GM19328 (cell line): ENCODE data around the gene PPIH.
"Not testable (repeated sequence)": the region's sequence is repeated elsewhere in the genome, so short reads cannot be mapped to it uniquely, and the experiment has no call there.

Experiments used
- ATAC-seq: cut with Tn5 transposase; IDR thresholded peaks from one replicate; pipeline ENCODE4 v1.9.1; 2021; ENCODE audit warnings: mild to moderate bottlenecking, moderate library complexity; ENCODE audit not compliant: unreplicated experiment

PPIH gene

GRCh38 chr1:42681741-42682483 lies 23.7 kb downstream of the PPIH start, which contains the start of gene YBX1:
Gene YBX1 (plus strand): TSS chr1:42682418. CDS start chr1:42682566, 148 bp downstream.
- peak; percentile 75 for ATAC-seq

- peak; percentile 16 for ATAC-seq
Observed at GRCh38 chr1:42682484-42682738, 24.2 kb downstream of the PPIH start.

DNA sequence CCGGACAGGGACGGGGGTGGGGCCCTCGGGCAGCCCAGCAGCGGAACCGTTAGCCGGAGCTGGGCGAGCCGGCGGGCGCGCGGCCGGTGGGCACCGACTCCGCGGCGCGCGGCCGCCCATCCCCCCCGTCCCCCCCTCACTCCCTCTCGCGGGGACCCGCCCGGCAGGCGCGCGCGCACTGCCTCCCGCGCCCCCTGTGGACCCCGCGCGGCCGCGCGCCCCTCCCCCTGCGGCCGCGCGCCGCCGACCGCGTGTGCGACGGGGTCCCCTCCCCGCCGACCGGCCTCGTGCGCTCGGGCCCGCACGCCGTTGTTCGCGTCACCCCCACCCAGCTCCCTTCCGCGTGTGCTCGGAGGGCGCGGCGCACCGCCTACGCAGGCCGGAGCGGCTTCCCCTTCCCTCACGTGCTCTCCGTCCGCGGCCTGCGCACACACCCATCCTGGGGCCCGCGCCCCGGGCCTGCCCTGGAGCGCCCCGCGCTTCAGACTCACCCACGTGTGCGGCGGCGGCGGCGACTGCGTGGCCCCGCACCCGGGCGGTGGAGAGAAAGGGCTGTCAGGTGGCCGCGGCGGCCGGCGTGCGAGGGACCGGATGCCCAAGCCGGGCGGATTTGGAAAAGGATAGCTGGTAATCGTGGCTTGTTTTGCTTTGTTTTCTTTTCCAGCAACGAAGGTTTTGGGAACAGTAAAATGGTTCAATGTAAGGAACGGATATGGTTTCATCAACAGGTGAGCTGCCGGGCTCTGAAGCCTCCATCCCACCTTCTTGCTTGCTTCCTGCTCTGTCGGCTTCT lies 24.7 kb downstream of the PPIH start:
- peak; percentile 40 for ATAC-seq

DNA sequence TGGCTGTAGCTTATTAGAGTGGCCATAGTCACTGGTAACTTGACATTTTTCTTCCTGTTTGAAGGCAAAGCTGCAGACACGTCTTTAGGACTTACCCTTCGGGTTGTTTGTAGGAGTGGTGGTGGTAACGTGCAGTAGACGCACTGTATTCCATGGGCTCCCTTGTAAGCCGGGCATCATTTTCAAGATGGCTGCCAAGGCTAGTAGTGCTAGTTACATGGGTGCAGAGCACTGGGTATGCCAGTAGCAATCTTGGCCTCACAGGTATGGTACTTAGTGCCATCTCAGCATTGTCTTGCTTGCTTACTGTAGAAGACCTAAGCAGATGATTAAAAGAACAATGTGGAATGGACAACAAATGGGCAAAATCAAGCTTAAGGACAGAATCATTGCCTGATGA lies 25.9 kb downstream of the PPIH start:
- no peak for ATAC-seq

DNA sequence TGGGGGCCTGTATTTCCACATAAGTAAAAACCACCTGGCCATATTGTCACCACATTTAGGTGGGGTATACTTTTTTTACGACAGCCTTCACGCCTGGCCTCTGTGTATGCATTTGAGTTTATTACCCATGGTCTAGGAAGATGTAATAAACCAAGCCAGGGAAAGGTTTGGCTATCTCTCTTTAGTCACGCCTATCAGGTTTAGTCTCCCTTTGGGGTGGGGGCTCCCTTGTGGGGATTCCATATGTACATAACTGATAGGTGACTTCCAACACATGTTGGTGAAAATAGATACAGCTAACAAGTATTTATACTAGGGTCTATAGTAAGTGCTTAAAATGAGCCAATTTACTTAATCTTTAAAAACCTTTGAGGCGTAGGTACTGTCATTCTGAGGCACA lies 28.2 kb downstream of the PPIH start:
- ATAC-seq = no peak

GRCh38 chr1:42689912-42690311 lies 31.7 kb downstream of the PPIH start:
- ATAC-seq = no peak

DNA sequence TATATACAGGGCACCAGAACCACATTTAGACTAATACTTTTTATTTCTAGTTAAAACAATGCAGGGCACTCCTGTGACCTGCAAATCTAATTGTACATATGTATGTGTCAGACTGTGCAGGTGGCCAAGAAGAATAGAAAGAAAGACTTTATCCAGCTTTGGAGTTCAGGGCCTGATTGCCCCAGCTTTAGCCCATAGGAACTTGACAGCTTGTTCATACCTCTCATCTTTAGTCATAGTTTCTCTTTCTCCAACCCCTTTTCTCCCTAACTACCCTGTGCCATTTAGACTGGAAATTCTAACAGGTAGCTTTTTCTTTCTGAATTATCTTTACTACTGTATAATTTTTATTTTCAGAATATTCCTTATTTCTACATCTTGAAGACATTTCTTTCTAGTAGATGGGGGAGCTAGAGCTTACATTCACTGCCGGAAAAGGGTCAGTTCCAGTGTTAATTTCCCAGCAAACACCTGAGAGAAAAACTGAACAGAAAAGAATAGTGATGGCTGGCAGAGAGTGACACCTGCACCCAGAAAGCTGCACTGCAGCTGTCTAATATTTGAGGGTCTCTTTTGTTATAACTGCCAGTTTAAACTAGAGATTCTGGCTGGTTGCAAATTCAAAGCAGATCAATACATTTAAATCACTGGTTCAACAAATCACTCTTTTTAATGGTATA lies 32.4 kb downstream of the PPIH start:
- ATAC-seq = no peak

DNA sequence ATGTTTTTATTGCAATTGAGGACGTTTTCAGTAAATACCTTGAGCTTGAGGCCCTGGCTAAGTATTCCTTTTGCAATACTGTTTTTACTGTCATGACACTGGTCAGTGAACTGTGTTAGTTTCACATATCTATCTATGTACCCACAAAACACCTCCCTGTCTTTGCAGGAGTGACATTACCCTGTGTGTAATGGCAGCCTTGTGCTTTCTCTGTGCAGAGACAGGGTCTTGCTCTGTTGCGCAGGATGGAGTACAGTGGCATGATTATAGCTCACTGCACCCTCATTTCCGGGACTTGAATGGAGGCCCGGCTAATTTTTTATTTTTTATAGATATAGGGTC lies 32.9 kb downstream of the PPIH start:
- no peak for ATAC-seq

GRCh38 chr1:42692461-42692860 lies 34.2 kb downstream of the PPIH start:
- ATAC-seq = no peak

DNA sequence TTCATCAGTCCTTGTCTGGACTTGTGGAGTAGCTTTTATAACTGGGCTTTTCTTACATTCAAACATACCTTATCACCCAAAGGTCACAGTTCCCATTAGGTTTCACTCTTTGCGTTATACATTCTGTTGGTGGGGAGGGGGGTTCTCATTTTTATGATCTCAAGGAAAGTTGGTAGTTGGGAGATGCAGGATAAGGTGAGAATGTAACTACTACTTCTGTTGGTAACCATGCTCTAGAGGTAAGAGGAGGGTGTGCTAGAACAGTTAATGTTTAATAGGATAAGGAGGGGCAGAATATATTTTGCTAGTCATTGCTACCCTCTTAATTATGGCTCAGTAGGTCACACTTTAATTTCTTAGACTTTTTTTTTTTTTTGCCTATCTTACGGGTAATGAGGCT lies 34.7 kb downstream of the PPIH start:
- no peak for ATAC-seq

- no peak for ATAC-seq
Observed at GRCh38 chr1:42698081-42698813, 40.0 kb downstream of the PPIH start.

DNA sequence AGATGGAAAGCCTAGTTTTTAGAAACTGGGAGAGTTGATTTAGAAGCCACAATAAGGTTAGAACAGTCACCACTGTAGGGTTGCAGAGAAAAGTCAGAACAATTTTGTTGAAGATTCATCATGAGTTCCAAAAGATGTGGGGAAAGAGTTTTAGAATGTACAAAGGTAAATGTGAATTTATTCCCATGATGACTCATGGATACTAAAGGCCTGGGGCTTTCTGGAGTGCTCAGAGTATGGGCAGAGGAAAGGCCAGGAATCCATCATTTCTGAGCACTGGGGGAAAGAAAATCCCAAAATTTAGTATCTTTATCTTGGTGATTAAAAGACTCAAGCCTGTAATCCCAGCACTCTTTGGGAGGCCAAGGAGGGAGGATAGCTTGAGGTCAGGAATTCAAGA lies 41.8 kb downstream of the PPIH start:
- no peak for ATAC-seq

DNA sequence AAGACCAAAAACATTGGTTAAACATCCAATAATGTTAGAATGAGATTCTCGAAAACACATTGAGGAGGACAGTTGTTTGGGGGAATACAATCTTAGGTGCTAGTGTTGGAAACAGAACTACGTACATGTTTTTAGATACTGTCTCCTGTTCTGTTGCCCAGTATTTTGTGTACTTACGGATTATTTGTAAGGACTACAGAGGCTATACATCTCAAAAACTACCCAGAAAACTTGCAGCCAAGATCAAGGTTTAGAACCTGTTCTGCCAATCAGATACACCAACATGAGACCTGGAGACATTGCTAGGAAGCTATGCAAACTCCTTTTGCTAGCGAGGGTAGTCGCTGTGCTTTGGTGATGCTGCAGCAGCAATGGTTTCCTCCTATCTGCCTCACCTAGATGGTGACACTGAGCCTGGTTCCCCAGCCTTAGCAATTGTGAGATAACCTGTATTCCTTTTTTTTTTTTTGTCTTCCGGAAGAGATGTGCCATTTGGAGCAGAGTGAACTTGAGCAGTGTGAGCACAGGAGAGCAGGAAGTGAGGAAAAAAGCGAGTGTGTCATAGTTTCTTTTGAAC lies 45.8 kb downstream of the PPIH start:
- ATAC-seq = no peak

DNA sequence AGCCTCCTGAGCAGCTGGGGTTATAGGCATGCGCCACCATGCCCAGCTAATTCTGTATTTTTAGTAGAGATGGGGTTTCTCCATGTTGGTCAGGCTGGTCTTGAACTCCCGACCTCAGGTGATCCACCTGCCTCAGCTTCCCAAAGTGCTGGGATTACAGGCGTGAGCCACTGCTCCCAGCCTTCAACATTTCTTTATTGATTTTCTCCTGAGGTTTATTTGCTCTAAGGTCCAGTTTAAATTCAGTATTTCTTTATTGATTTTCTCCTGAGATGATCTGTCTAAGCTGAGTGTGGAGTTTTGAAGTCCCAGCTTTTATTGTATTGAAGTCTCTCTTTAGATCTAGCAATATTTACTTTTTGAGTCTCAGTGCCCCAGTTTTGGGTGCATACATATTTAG lies 54.6 kb downstream of the PPIH start:
- ATAC-seq = not testable (repeated sequence)

DNA sequence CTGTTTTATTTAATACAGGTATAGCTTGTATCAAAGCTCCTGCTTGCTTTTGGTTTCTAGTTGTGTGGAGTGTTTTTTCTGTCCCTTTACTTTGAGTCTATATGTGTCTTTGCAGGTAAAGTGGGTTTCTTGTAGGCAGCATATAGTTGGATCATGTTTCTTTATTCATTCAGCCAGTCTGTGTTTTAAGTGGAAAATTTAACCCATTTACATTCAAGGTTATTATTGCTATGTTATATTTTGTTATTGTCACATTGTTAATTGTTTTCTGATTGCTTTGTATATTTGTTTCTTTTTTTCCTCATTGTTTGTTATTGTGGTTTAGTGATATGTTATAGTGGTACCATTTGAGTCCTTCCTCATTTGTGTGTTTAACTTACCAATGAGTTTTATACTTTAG lies 55.1 kb downstream of the PPIH start:
- no peak for ATAC-seq

DNA sequence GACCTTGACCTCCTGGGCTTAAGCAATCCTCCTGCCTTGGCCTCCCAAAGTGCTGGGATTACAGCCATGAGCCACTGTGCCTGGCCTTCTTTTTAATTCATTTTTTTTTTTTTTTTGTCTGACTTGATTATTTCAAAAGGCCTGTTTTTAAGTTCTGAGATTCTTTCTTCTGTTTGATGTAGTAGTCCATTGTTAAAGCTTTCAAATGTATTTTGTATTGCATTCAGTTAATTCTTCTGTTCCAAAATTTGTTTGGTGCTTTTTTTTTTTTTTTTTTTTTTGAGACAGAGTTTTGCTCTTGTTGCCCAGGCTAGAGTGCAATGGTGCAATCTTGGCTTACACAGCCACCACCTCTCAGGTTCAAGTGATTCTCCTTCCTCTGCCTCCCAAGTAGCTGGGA lies 56.2 kb downstream of the PPIH start:
- ATAC-seq = not testable (repeated sequence)

DNA sequence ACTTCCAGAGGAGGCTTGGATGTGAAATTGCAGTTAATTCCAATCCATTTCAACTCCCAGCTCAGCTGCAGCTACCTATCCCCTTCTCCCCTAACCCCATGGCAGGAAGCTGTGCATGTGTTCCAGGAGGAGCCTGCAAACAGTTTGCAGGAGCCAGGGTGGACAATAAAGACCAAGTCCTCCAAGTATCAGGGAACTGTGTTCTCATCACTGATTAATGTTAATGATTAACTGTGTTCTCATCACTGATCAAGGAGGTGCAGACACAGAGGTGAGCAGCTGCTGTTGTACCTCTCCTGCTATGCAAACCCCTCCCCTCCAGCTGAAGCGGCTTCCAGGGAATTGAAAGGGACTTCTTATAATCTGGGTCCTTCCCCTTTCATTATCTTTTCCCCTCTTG lies 62.6 kb downstream of the PPIH start:
- no peak for ATAC-seq

DNA sequence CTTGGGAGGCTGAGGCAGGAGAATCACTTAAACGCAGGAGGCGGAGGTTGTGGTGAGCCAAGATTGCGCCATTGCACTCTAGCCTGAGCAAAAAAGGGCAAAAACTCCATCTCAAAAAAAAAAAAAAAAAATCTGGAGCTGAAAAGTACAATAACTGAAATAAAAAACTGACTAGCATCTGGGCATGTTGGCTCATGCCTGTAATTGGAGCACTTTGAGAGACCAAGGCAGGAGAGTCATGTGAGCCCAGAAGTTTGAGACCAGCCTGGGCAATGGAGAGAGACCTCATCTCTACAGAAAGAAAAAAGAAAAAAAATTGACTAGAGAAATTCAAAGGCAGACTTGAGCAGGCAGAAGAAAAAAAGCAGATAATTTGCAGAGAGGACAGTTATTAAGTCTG lies 63.7 kb downstream of the PPIH start:
- ATAC-seq = no peak

DNA sequence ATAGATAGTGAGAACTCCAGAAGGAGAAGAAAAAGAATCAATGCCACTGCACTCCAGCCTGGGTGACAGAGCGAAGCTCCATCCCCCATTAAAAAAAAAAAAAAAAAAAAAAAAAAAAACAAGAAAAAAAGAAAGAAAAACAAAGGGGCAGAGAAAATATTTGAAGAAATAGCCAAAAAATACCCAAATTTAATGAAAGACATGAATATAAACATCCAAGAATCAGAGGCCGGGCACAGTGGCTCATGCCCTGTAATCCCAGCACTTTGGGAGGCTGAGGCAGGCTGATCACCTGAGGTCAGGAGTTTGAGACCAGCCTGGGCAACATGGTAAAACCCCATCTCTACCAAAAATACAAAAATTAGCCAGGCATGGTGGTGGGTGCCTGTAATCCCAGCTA lies 64.2 kb downstream of the PPIH start:
- ATAC-seq = not testable (repeated sequence)

DNA sequence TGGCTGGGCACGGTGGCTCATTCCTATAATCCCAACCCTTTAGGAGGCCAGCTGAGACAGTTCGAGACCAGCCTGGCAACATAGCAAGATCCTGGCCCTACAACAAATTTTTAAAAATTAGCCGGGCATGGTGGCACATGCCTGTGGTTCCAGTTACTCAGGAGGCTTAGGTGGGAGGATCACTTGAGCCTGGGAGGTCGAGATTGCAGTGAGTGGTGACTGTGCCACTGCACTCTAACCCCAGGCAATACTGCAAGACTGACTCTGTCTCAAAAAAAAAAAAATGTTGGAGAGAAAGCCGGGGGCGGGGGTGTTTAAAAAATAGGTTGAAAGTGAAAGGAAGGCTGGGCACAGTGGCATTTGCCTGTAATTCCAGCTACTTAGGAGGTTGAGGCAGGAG lies 65.3 kb downstream of the PPIH start:
- no peak for ATAC-seq

DNA sequence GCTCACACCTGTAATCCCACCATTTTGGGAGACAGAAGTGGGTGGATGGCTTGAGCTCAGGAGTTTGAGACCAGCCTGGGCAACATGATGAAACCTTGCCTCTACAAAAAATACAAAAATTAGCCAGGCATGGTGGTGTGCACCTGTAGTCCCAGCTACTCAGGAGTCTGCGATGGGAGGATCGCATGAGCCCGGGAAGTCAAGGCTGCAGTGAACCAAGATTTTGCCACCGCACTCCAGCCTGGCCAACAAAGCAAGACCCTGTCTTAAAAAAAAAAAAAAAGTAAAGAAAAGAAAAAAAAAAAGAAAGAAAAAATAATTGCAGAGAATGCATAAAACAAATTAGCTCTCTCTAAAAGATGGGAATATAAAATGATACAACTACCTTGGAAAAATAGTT lies 67.6 kb downstream of the PPIH start:
- ATAC-seq = not testable (repeated sequence)
